ENCODE measurements around the gene RPS6KA6.

The RPS6KA6 gene

DNA sequence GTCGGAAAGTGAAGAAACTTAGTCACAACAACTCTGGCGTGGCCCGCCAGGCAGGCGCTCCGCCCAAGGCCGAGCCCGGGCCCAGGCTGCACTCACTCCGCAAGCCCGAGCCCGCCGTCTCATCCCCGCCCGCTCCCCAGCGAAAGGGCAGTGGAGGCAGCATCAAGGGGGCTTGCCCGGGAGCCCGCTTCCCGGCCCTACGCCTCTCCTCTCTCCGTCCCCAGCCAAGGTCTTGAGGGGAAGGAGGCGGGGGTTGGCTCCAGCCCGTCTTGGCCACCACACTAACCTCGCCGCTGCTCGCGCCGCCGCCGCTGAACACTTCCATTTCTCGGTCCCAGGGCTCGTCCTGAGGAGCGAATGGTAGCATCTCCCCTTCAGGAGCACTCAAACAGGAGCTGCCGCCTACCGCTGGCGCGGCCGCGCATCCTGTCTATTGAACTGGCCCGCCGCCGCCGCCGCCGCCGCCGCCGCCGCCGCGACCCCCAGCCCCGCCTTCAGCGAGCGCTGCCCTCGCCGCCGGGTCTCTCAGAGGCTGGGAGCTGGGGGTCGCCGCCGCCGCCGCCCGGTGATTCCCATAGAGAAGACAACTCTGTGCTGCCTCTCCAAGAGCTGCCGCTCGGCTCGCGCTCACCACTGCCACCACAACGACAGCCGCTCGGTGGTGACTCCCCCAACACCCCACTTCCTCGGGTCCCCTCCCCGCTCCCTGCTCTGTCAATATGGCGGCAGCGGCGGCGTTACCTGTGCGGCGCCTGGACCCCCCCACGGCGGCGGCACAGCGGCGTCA, at the start of gene RPS6KA6:
RPS6KA6 (minus strand) TSS at position 667 of the 787 bp plus-strand sequence; CDS start at position 367, 300 bp downstream.
- DNase-seq: no peak

DNA sequence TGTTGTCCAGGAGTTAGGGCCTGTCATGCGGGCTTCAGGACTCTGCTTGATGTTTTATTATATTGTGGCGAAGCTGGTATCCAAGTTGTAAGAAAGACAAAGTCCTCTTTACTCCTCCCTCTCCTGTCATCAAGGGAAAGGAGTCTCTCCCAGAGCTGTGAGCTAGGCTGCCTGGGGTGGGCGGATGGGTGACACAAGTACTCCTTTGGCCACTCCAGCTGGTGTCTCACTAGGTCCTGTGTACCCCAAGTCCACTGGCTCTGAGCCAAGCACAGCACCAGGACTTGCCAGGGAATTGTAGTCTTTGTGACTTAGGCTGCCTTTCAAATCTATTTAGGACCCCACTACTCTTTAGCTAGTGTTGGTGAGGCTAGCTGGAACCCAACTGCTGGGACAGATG, 36.7 kb upstream of the RPS6KA6 start:
- DNase-seq: no peak

DNA sequence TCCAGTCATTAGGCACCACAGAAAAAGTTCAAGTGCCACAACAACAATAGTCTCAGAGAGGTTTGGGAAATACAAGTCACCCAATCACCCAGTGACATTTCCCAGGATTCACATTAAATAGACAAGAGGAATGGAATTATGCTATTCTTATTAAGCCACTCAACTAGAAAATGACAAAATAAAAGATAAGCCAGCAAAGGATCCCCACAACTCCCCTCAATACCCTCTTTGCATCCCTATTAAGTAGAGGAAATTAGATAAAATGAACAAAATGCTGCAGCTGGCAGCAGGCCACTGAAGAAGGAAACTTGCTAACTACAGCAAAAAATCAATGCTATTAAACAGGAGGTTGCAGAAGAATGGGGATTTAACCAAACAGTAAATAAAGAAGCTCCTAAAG, 35.3 kb upstream of the RPS6KA6 start:
- no peak for DNase-seq

DNA sequence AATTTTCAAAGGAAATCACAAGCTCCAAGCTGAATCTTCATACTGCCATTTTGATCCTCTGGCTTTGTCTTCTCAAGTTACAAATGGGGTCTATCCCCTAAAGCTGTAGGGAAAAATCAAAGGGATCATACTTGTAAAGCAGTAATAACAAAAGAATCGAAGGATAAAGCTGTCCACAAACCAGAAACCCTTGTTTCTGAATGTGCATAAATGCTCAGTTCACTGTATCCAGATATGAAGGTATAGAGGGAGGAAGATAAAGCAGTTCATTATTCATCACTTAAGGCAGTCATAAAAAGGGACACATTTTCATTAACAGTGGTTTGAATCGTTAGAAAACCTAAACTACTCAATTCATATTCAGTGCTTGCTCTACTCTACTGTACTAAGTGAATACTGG, 33.2 kb upstream of the RPS6KA6 start:
- no peak for DNase-seq

DNA sequence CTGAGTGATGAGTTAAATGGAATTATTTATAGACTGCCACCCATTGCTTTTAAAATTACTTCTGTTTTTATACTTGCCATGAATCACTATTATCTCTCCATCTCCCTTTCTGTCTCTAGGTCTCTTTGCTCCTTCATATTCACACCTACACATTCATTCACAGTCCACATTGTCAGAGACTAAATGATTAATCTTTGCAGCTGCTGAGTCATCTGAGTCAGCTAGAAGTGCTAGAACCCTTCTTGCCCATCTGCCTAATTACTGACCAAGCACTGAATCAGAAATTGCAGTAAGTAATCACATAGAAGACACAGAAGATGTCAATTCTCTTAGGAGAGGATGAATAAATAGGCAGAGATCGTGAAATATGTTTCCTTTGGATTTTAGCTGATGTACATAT, 31.6 kb upstream of the RPS6KA6 start:
- no peak for DNase-seq

DNA sequence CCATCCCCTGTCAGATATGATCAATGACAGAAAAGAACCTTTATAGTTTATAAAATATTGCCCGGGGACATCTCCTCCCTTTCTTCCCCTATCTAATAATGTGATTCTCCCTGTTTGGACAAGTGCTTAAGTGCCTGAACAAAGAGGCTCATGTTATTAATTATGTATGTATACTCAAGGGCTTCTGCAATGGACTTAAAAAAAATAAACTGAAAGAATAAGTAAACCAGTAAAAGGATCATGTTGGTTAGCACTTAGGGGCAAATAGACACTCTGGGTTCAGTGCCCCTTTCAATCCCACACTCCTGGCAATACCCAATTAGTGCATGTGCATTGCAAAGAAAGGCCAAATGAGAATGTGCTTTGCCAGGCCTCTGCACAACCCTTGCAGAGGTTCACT, 30.7 kb upstream of the RPS6KA6 start:
- DNase-seq: no peak

DNA sequence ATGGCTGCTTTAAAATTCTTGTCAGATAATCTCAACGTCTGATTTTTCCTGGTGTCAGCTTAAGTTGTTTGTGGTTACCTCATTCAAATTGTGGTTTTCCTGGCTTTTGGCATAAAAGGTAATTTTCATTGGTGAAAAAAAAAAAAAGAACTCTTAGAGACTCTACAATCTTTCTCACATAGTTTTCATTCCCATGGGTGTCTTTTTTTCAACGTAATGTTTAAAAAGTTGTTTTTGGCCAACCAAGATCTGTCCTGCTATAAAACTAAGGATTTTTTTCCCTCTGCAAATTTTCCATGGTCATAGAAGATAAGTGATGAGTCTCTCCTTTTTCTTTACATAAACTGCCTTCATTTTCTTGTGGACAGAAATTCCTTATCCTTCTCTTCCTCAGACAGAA, 28.9 kb upstream of the RPS6KA6 start:
- no peak for DNase-seq

DNA sequence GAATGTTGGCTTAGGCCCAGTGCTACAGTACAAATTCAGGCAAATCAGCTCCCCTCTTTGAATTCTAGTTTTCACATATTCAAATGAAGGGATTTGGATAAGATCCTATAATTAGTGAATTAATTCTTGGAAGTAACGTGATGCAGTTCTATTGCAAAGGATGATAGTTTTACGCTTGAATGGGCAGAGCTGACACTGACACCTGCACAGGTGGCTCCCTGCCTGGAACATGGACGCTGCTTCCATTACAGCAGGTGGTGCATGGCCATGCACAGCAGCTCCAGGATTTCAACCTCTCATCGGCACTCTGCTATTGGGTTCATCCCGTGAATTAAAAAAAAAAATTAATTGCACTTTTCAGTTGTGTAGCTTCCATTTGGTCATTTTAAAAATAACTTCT, 28.4 kb upstream of the RPS6KA6 start:
- DNase-seq: peak; percentile 0

DNA sequence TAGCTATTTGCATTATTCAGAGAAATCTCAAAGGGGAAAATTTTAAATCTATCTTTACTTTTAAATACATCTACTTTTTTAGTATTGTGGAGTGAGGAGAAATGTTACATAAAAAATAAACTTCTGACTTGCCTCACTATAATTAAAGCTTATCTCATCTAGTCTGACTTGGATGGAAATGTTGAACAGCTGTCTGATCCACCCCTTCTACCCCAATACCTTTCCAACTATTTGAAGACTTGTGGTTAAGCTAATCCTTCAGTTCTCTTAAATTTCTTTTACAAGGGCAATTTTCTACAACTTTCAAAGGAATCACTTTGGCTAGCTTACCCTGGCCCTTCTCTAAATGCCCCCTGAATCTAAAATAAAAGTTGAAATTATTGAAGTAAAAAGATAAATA, 17.3 kb upstream of the RPS6KA6 start:
- DNase-seq: no peak

DNA sequence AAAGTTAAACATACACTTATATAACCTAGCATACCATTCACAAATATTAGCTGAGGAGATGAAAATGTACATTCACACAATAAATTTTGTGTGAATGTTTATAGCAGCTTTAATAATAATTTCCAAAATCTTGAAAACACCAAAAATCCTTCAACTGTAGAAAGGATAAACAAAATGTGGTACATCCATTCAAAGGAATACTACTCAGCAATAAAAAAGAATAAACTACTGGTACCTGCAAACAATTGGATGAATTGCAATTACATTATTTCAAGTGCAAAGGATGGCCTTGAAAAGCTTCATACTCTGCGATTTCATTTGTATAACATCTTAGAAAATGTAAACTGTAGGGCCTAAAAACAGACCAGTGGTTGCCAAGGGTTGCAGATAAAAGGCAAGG, 11.7 kb upstream of the RPS6KA6 start:
- DNase-seq: no peak

DNA sequence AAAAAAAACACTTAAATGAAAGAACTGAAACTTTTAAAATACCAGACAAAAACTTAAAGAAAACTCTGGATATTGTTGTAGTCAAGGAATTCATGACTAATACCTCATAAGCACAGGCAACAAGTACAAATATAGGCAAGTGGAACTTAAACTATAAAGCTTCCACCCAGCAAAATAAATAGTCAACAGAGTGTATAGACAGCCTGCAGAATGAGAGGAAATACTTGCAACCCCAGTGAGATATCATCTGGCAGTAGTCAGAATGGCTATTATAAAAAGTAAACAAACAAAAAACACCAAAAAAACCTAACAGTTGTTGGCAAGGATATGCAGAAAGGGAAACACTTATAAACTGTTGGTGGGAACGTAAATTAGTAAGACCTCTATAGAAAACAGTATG, 9.6 kb upstream of the RPS6KA6 start:
- no peak for DNase-seq

DNA sequence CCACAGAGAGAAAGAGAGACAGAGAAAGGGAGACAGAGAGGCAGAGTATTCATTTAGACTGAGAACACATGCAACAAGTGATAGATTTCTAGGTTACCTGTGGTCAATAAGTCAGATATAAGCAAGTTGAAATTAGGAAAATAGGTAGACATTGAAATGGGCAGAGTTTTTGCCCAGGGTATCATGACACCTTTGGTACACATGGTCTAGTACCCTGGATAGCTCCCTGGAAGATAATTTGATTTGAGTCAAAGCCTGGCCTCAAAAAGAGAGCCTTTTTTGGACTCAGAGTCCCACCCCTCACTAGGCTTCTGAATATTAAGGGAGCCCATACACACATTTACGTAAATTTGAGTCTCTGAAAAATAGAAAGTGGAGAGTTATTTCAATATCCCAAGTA, 4.0 kb upstream of the RPS6KA6 start:
- no peak for DNase-seq

DNA sequence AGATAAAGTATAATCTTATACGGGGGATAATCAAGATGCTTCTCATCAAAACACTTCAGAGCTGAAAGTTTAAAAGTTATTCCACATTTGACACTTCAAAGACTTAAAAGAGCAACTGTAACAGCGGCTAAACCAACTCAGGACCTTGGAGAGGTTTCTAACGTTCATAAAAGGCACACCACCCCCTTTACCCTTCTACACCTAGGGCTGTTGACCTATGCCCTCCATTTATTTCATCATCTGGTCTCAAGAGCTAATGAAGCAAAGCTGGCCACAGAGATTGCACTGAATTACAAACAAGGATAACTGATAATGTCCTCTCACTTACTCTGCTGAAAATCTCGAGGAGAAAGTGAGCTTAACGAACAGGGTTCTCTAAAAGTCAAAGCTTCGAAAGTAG, 1.1 kb upstream of the RPS6KA6 start:
- no peak for DNase-seq

DNA sequence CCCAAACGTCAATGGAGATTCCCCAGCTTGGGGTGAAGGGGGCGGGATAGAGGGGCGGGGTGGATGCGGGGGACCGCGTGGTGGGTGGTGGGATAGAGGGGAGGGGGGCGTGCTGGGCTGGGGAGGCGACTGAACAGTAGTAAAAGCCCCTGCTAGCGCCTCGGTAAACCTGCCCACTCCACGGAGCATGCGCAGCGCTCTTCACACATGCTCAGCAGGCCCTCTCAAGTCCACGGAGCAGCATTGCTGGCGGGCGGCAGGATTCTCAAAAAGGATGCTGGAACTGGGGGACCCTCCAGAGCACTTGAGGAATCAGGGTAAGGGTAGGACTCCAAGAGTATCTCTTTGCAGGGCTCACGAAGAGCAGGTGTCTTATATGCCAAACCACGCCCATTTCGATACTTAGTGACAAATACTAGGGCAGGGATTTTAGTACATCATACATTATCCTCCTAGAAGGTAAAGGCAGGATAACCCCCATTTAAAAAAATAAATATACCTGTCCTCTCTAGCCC, 378 bp upstream of the RPS6KA6 start:
- DNase-seq: peak; percentile 65

DNA sequence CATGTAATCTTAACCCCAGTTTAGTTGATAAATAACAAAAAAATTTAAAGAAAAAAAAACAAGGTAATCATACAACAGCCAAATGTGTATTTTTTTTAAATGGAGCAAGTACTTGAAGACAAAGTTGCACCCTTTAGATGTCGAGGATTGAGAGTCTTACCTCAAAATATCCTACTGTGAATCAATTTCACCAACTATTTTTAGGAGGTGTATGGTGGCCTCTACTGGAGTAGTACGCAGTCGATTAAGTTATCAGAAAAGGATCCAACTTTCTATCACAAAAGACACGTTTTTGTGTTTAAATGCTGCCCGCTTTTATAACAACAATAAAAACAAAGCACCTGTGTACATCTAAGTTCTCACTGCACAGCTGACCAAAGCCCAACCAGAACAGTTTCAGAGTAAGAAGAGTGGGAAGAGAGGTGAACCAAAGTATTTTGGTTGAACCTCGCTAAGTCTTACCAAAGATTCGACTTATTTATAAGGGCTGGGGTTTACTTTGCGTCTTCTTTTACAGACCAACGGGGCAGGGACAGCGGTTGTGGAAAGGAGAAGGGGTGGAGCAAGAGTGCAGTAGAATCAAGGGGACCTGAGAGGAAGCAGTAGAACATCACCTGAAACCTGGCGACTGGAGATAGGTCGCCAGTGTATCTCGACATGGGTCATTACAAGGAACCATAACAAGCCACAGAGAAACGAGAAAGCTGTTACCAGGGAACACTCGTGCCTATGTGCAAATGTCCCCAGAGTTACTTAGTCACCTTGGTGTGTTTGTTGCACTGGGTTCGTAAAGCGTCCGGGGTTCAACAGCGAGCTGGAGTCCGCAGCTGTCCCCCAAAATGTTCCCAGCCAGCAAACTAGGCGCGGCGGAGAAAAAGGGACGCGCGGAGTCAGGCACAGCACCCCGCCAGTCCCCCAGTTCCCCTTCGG, 1.1 kb downstream of the RPS6KA6 start:
- no peak for DNase-seq

DNA sequence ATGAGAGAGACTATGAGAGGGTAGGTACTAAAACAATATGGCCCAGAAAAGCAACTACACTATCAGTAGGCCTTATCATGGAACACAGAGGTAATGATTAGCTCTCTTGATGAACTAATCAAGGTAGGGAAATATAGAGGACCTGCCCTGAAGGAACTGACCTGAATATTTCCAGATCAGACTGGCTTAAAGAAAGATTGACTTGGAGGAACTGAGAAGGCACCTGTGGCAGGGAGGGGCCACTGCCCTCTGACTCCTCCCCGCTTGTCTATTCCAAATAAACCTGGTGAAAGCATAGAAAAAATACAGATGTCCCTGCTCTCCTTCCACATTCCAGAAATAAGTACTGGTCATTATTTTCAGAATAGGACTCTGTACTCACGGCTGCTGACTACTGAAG, 5.5 kb downstream of the RPS6KA6 start:
- no peak for DNase-seq

DNA sequence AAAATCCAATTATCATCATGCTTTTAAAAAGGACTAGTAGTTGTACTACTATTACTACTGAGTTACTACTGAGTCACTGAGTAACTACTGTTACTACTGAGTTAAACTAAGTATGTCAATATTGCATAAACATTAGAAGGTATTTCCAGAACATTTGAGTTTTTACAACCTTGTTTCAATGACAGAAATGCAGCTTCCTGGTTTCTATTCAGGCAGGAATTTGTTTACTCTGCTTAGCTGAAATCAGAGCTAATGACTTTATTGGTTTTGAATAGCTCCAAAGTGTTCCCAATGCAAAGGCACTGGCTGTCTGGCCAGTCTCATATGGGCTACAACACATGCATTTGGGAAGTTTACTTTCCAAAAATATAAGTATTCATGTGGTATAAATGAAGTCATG, 12.0 kb downstream of the RPS6KA6 start:
- DNase-seq: no peak

DNA sequence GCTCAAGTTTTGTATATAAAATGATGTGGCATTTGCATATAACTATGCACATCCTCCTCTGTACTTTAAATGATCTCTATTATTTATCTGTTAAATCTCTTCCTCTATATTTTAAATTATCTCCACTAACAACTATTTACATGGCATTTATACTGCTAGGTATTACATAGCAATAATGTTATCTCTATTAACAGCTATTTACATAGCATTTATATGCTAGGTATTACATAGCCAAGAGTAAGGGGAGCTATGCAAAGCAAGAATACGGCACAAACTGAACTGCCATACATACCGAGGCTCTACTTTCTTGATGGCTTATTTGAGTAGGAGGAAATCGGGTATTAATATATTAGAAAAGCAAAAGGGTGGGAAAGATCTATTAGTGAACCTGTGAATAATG, 12.7 kb downstream of the RPS6KA6 start:
- no peak for DNase-seq

DNA sequence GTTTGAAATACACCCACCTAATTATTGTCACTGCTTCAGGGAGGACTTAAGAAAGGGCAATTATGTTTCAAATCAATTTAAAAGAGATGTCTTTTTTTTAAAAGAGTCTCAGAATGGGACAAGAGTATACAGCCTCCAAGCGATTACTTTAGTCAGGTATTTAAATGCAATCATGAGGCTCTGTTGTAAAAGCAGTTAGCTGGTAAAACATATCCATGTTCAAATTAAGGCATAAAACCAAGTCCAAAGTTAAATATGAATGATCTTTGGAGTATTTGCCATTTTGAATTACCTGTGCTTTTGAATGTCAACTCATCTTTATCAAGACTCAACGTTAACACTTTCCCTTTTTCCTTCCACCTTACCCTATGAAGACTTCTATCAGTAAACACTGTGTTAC, 13.7 kb downstream of the RPS6KA6 start:
- DNase-seq: no peak

DNA sequence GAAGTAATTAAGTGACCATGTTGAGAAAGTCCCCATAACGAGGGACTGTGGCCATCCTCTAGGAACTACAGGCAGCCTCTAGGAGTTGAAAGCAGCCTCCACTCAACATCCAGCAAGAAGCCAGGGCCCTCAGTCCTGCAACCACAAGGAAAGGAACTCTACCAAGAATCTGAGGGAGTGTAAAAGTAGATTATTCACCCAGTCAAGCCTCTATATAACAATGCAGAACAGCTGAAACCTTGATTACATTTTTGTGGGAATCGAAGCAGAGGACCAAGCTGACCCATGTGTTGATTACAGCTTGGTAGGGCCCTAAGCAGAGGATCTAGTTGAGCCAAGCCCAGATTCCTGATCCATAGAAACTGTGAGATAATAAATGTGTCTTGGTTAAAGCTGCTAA, 17.1 kb downstream of the RPS6KA6 start:
- no peak for DNase-seq

DNA sequence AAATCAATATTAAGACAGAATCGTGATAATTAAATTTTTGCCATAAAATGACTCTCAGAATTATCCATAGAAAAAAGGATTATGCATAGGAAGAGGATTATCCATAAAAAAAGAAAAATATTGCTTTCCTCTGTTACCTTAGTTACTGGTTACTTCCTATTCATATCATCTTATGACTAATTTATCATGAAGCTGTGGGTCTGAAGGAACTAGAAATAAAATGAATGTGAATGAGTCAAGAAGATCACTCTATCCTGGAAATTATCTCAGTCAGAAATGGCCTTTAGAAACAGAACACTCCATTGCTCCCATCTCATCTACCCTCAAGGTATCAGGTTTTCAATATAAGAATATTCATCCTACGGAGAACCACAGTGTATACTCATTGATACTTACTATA, 19.4 kb downstream of the RPS6KA6 start:
- no peak for DNase-seq

DNA sequence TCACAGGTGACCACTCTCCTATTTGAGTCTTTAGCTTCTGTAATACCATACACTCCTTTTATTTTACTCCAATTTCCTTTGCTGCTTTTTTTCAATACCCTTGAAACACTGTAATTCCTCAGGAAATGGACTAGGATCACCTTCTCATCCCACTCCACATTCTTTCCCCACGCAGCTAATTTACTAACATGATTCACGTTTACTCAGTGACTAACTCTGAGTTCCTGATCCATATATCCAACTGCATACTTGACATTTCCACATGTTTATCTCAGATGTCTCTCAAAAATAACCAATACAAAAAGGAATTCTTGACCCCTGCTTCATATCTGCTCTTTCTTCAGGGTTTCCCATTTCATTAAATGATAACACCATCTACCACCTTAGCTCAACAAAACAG, 19.9 kb downstream of the RPS6KA6 start:
- DNase-seq: no peak

DNA sequence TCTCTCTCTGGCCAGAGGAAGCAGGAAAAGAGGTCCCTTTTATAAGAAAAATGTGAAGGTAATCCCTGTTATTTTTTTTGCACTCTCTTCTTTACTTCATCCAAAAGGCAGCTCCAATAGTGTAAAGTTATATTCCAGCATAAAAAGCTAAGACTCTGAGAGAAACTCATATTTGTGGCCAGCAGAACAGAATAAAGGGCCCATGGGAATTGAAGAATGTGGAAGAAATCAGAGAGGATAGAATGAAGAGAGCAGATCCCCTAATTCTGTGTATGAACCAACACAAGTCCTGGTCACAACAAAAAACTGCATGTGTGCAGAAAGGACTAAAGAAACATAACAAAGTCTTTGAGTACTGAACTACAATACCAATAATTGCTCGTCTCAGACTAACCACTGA, 22.3 kb downstream of the RPS6KA6 start:
- no peak for DNase-seq

DNA sequence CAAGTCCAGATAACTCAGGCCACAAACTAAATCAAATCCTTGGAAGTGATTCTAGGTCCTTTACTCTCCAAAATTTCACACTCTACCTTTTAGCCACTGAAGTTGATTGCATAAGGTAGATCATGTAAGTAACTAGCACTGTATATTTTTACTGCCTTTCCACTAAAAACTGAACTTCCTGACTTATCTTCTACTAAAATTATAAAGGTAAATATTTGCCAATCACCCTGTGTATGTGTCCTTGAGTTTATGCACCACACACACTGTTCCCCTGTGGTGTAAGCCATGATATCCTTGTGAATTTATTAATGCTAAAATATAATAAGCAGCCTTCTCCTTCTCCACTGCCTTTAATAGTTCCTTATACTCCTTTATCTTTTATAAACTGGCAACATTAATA, 25.6 kb downstream of the RPS6KA6 start:
- DNase-seq: no peak

All from NCI-H2171 (cell line).